DMS79 (cell line): ENCODE results near the gene TIMP2.
A peak's percentile ranks its signal among the peaks of the same experiment; 100 is the strongest.
"Not testable (repeated sequence)": the region's sequence is repeated elsewhere in the genome, so short reads cannot be mapped to it uniquely, and the experiment has no call there.

Experiments
- DNase-seq: peaks from one replicate; lab custom pipeline; 2025; lab: John Stamatoyannopoulos, UW

Gene TIMP2

GRCh38 chr17:78933025-78933958 is 8.1 kb upstream of the TIMP2 start:
- DNase-seq, result no peak

GRCh38 chr17:78929908-78930775 is 5.0 kb upstream of the TIMP2 start:
- no peak for DNase-seq

- peak; percentile 10 for DNase-seq
Measured at GRCh38 chr17:78925662-78926555, 722 bp upstream of the TIMP2 start.

GRCh38 chr17:78924481-78925151 is 571 bp downstream of the TIMP2 start:
- no peak for DNase-seq

GRCh38 chr17:78923660-78924453 is 1.3 kb downstream of the TIMP2 start:
- no peak for DNase-seq

- no peak for DNase-seq
Measured at GRCh38 chr17:78922816-78923498, 2.2 kb downstream of the TIMP2 start.

- DNase-seq, result no peak
Measured at GRCh38 chr17:78921437-78921971, 3.7 kb downstream of the TIMP2 start.

- no peak for DNase-seq
Measured at GRCh38 chr17:78920528-78920927, 4.7 kb downstream of the TIMP2 start.

GRCh38 chr17:78919861-78920450 is 5.2 kb downstream of the TIMP2 start:
- no peak for DNase-seq

- no peak for DNase-seq
Measured at GRCh38 chr17:78918979-78919378, 6.2 kb downstream of the TIMP2 start.

- no peak for DNase-seq
Measured at GRCh38 chr17:78917451-78918275, 7.5 kb downstream of the TIMP2 start.

GRCh38 chr17:78915872-78916632 is 9.1 kb downstream of the TIMP2 start:
- DNase-seq, result no peak

GRCh38 chr17:78913115-78913514 is 12.1 kb downstream of the TIMP2 start:
- no peak for DNase-seq

GRCh38 chr17:78912082-78912481 is 13.1 kb downstream of the TIMP2 start:
- DNase-seq, result no peak

- not testable (repeated sequence) for DNase-seq
Measured at GRCh38 chr17:78911543-78911942, 13.6 kb downstream of the TIMP2 start.

- DNase-seq, result no peak
Measured at GRCh38 chr17:78910497-78911284, 14.5 kb downstream of the TIMP2 start.

GRCh38 chr17:78908426-78908825 is 16.8 kb downstream of the TIMP2 start:
- no peak for DNase-seq
